T-helper 1 cell (primary cell): ENCODE results near the gene SLC13A3.

ENCODE experiments used
- DNase-seq, 5 donors: peaks; one replicate each; pipeline ENCODE4 v3.0.0-alpha.2; 2012 to 2020
- total RNA-seq, 4 donors: gene quantifications; one replicate each; lab custom pipeline; 2026; lab: John Stamatoyannopoulos, UW

SLC13A3 gene
- total RNA-seq, result 0 to 0.15 (median 0.04) reads per million in 4 donors

DNA sequence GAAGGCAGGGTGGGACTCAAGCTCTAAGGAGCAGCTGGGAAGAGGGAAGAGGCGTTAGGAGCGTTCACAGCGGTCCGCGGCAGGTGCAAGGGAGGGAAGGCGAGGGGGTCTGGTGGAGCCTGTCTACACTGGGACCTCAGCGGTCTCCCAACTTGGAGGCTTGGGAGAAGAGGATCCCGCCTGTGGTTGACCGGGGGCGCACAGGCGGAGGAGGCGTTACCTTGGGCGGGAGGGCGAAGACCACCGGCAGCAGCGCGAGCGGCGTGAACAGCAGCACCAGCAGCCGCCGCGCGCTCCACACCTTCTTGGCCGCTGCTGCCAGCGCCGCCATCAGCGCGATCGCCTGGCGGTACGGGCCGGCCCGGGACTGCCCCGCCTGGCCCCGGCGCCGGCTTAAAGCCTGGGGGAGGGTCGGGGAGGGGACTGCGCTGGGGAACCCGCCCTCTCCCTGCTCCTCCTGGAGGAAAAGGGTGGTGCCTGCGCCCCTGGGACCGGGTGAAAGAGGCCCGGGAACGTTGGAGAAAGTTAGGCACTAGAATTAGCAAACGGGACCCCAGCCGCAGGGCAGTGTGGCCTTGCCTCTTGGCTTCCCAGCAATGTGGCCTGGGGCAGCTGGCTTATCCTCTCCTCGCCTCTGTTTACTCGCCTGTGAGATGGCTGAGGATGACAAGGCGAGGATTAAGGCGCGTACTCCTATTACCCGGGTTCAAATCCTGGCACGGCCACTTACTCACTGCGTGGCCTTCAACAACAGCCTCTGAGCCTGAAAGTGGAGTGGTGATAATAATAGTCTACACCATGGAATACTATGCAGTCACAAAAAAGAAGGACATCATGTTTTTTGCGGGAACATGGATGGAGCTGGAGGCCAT lies at the start of gene SLC13A3:
Gene SLC13A3 (minus strand): TSS at position 369 of the 872 bp plus-strand sequence. CDS start 38 bp downstream, at position 331.
- DNase-seq, result no peak

DNA sequence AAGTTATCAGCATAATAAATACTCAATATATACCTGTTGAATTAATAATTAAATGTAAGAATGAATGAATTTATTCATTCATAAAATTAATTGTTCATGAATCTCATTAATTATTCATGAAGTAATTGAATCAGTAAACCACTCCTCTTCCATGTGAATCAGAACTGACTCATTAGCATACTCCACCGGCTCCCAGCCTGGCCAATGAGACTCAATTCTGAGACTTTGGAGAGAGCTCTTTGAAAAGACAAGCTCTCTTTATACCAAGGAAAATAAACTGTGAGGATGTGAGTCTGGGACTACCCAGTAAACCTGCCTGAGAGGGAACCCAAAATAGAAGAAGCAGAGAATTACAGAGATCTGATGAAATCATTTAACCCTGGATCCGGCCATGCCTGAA lies 49.8 kb upstream of the SLC13A3 start:
- DNase-seq, result no peak

GRCh38 chr20:46700481-46700880 lies 49.2 kb upstream of the SLC13A3 start:
- DNase-seq, result no peak

- peak in 1 of 5 donors; percentile 17 for DNase-seq
Observed at GRCh38 chr20:46699651-46700359, 48.5 kb upstream of the SLC13A3 start.

DNA sequence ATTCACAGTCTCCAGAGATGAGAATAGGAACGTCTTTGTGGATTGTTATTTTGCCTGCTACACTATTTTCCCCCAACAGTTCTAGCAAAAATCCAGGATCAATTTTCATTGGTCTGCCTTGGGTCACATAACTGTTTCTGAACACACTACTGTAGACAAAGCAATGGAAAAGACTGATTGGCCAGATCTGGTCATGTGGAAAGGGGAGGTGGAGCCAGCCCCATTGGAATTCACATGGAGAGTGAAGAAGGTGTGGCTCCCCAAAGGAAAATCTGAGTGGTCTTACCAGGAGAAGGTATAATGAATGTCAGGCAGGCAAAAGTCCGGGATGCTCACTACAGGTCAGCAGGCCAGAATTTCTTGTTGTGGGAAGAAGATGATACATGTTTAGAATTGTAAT lies 47.5 kb upstream of the SLC13A3 start:
- no peak for DNase-seq

DNA sequence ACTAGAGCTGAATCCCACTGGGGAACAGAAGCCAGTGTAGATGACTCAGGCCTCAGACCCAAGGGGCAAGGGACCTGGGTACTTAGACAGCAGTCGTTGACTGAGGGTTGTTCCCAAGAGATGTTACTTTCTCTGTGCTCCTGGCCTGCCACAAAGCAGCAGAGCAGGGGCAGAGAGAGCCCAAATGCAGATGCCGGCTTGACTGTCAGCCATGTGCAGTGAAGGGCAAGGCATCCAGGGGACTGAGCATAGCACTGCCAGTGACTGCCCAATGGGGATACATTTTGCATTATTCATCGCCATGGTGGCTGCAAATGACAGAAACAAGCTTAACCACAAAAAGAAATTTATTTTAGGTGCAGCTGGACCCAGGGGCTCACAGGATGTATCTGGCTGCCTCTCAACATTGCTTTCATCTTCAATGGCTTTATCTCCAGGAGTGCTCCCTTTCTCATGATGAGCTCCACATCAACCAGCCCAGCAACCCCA lies 45.6 kb upstream of the SLC13A3 start:
- no peak for DNase-seq

GRCh38 chr20:46695892-46696291 lies 44.6 kb upstream of the SLC13A3 start:
- no peak for DNase-seq

- no peak for DNase-seq
Observed at GRCh38 chr20:46694484-46694883, 43.2 kb upstream of the SLC13A3 start.

DNA sequence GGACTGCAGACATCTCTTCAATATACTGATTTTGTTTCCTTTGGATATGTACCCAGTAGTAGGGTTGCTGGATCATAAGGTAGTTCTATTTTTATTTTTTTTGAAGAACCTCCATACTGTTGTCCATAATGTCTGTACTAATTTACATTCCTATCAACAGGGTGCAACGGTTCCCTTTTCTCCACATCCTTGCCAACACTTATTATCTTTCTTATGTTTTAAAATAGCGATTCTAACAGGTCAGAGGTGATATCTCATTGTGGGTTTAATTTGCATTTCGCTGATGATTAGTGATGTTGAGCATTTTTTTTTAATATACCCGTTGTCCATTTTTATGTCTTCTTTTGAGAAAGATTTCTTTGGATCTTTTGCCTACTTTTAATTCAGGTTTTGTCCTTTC lies 39.9 kb upstream of the SLC13A3 start:
- DNase-seq, result no peak

DNA sequence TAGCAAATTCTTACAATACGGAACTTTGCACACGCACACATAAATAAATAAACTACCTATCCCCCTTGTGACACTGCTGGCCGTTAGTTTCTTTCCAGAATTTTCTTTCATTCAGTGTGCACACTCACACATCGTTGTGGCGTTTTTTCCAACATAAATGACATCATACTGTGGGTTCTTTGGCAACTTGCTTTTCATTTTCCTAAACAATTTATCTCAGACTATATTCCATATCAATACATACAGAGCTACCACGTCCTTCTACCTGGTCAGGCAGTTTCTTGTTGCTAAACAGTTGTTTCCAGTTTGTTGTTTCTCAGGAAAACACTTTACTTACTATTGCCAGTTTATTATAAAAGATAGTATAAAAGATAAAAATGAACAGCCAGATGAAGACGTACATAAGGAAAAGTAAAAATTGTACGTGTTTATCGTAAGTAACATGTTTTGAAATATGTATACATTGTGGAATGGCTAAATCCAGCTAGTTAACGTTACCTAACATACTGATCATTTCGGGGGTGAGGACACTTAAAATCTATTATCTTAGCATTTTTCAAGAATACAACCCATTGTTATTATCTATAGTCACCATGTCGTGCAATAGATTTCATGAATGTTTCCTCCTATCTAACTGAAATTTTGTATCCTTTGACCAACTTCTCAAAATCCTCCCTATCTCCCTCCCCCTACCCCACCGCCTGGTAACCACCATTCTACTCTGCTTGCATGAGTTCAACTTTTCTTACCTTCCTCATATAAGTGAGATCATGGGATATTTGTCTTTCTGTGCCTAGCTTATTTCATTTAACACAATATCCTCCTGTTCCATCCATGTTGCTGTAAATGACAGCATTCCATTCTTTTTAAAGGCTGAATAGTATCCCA lies 39.2 kb upstream of the SLC13A3 start:
- no peak for DNase-seq

- DNase-seq, result no peak
Observed at GRCh38 chr20:46689754-46690085, 38.5 kb upstream of the SLC13A3 start.

DNA sequence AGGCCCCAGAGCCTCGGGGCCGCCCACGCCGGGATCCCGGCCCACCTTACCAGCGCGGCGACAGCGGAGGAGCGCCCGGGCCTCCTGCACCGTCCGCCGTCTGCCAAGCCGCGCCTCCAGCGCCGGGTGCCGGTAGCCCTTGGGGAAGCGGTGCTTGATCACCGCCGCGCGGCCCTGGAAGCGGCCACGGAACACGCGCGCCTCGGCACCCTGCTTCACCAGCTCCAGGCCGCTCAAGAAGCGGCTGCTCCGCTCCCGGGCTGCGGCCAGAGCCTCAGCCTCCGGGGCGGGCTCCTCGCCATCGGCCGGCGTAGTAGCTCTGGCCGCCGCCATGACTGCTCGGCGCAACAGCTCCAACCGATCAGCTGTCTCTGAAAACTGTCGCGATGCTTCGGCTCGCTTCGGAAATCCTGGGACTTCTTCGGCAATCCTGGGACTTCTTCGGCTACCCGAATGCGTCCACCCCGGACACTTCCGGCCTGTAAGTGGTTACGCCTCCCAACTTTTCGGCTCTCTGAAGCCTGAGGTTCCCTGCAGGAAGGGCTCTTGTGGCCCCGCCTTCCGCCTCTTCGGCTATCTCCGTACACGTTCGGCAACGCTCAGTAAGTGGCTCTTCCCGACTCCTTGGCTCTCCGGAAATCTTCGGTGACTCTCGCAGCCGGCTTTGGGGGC lies 38.0 kb upstream of the SLC13A3 start, which contains the start of gene TP53RK:
Gene TP53RK (minus strand): TSS at position 363 of the 672 bp plus-strand sequence. CDS start 30 bp downstream, at position 333.
- DNase-seq, result peak; percentile 88 to 97 (median 91)

- DNase-seq, result no peak
Observed at GRCh38 chr20:46688151-46689081, 37.2 kb upstream of the SLC13A3 start.

GRCh38 chr20:46683939-46684750 lies 32.9 kb upstream of the SLC13A3 start:
- no peak for DNase-seq

DNA sequence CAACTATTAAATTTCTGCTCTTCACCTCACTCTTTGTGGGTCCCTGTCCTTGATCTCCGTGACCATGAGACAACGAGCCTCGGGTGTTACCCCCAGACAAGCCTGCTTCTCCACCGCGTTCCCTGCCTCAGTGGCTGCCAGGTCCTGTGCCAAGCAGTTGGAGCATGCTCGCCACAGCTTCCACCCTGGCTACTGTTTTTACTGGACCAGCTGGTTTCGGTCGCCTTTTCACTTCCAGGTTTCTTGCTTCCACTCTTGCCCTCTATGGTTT lies 32.3 kb upstream of the SLC13A3 start:
- DNase-seq, result no peak

GRCh38 chr20:46683011-46683667 lies 31.9 kb upstream of the SLC13A3 start:
- no peak for DNase-seq

DNA sequence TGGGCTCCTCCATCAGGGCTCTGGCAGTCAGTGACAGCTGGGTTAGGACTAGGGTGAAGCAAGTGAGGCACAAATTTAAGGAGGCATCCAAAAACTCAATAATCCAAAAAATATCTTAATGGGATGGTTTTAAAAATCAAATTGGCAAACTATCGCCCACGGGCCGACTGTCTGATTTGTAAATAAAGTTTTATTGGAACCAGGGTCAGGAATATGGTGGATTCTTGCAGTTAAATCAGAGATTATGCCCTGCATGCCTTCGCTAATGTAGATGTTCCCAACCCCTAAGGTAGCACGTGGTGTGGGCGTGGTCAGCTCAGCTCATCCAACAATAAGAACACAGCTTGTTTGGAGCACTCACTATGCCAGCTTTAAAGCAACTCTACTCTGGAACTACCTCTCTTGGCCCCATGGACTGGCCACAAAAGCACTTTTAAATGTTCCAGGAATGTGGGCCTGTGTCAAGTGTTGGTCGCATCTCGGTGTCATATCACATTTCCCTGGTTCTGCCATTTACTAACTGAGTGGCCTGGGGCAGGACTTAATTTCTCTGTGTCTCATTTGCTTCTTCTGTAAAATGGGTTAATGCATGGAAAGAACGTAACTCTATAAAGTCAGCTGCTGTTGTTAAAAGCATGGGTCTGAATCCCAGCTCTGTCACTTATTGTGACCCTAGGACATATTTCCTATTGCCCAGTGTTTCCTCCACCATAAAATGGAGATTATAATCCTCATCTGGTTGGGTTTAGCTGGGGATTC lies 31.0 kb upstream of the SLC13A3 start:
- DNase-seq, result no peak

DNA sequence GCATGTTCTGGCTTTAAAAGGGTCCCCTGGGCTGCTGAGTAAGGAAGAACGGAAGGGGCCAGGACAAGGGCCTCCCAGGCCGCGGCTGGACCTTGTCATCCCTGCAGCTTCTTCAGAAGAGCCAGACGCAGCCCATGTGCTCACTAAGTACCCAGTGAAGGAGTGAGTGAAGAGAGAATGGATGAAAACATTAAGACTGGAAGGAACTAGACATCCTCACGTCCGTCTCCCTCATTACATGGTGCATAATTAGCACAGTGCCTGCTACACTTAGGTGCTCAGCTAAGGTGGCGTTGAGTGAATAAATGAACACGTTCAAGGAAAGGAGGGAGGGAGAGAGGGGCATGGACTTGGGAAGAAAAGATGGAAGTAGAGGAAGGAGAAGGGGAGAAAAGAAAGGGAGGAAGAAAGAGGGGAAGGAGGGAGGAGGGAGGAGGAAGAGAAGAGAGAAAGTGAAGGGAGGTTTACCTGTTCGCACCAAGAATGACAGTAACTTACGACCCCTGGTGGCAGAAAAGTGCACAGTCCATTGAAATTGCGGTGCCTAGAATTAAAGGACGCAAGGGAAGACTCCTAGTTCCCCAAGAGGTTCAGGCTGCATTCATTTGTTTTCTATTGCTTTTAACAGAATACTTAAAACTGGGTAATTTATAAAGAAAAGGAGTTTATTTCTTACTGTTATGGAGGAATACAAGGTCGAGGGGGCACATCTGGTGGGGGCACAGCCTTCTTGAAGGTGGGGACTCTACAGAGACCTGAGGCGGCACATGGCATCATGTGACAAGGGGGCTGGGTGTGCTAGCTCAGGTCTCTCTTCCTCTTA lies 30.0 kb upstream of the SLC13A3 start:
- peak in 4 of 5 donors; percentile 35 to 59 (median 51) for DNase-seq
